ENCODE measurements around the gene TMC1. TPM values are rescaled to one million over a fixed set of nuclear protein-coding genes. Genes with fewer than 3 reads are reported as not detected.
"Not testable (repeated sequence)": the region's sequence is repeated elsewhere in the genome, so short reads cannot be mapped to it uniquely, and the experiment has no call there.

The TMC1 gene
- total RNA-seq, 2 donors from 2014 or later = 0.09 TPM; not detected in 1

DNA sequence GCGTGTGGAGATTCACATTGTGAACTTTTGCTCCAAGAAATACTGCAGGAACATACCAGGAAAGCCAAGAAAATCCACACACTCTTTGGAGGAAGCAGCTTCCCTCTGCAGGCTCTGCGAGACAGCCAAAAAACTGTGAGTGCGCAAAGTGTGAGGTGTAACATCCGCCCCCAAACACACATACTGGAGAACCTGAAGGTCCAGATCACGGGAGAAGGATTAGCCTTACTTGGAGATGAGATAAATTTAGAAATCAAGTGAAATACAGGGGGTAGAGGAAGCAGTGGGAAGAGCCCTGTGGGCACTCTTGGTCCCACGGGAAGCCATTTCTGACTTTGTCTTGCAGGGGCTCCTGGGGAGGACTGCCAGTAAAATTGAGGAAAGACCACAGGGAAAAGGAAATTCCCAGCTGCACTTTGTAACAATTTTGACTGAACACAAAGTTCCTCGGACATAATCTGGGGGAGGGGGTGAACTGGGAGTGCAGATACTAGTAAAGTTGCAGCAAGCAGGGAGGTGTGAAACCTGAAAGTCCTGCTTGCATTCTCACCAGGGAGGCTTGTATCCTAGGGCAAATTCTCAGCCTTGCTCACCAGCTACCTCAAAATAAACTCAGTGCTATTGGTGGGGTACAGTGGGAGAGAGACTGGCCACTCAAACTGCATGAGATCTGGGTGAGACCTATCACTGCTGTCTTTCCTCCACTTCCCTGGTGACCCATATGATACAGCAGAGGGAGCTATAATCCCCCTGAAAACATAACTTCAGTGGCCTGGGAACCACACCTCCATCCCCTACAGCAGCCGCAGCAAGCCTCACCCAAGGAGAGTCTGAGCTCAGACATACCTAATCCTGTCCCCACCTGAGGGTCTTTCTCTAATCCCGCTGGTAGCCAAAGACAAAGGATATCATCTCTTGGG, 322.4 kb downstream of the TMC1 start:
- Histone ChIP-seq H3K27me3 (ENCODE audit: control insufficient read depth, insufficient read depth, low read length, poor library complexity, severe bottlenecking) (no peaks in the 10 kb centered on the region), H3K9me3 (ENCODE audit: control insufficient read depth, low read length) (peaks cover 18% of the 10 kb centered on the region), H3K9ac (ENCODE audit: extremely low read depth, low read length, poor library complexity, severe bottlenecking) (no peak overlapping the region), H3K36me3 (ENCODE audit: control insufficient read depth, insufficient read depth, low read length) (no peaks in the 10 kb centered on the region), H3K4me1 (ENCODE audit: control insufficient read depth, insufficient read depth, low read length) (peaks cover 5% of the 10 kb centered on the region), H3K4me3 (ENCODE audit: low read length) (no peak overlapping the region), H3K27ac (ENCODE audit: low read depth, low read length) (no peak overlapping the region)
- Mint-ChIP-seq H3K9me3 (peaks cover 33% of the 10 kb centered on the region), H3K36me3 (ENCODE audit: low read depth) (no peaks in the 10 kb centered on the region), H3K4me3 (no peak overlapping the region), H3K4me1 (peaks cover 19% of the 10 kb centered on the region), H3K27me3 (ENCODE audit: insufficient read depth) (no peaks in the 10 kb centered on the region), H3K27ac (peak overlapping the region; percentile 48)
- peak; percentile 70 for TF ChIP-seq CTCF (conservative IDR thresholded peaks at IDR 0.05)
- DNase-seq = peak; percentile 84
- 92 to 94% methylated on average over 7 to 9 of the region's 9 CpGs for WGBS, 2 experiments (ENCODE audit: insufficient coverage in 1 of 2, insufficient read length in 1 of 2)

GRCh38 chr9:72844440-72844768, 323.0 kb downstream of the TMC1 start:
- no peaks in the 10 kb centered on the region for H3K27me3 ChIP-seq (ENCODE audit: control insufficient read depth, insufficient read depth, low read length, poor library complexity, severe bottlenecking)
- H3K36me3 ChIP-seq (ENCODE audit: control insufficient read depth, insufficient read depth, low read length) = no peaks in the 10 kb centered on the region
- no peak overlapping the region for H3K4me3 ChIP-seq (ENCODE audit: low read length)
- H3K4me3 Mint-ChIP-seq = no peak overlapping the region
- peak overlapping the region; percentile 48 for H3K27ac Mint-ChIP-seq
- no peaks in the 10 kb centered on the region for H3K36me3 Mint-ChIP-seq (ENCODE audit: low read depth)
- H3K9me3 Mint-ChIP-seq = peaks cover 37% of the 10 kb centered on the region
- H3K27me3 Mint-ChIP-seq (ENCODE audit: insufficient read depth) = no peaks in the 10 kb centered on the region
- H3K9me3 ChIP-seq (ENCODE audit: control insufficient read depth, low read length) = peaks cover 18% of the 10 kb centered on the region
- DNase-seq = no peak
- no peak overlapping the region for H3K27ac ChIP-seq (ENCODE audit: low read depth, low read length)
- WGBS, 2 experiments (ENCODE audit: insufficient coverage in 1 of 2, insufficient read length in 1 of 2) = 90 to 100% methylated on average over 1 of the region's 1 CpG
- H3K4me1 ChIP-seq (ENCODE audit: control insufficient read depth, insufficient read depth, low read length) = no peaks in the 10 kb centered on the region
- no peak overlapping the region for H3K9ac ChIP-seq (ENCODE audit: extremely low read depth, low read length, poor library complexity, severe bottlenecking)
- peak; percentile 39 for TF ChIP-seq CTCF (conservative IDR thresholded peaks at IDR 0.05)
- peaks cover 15% of the 10 kb centered on the region for H3K4me1 Mint-ChIP-seq

DNA sequence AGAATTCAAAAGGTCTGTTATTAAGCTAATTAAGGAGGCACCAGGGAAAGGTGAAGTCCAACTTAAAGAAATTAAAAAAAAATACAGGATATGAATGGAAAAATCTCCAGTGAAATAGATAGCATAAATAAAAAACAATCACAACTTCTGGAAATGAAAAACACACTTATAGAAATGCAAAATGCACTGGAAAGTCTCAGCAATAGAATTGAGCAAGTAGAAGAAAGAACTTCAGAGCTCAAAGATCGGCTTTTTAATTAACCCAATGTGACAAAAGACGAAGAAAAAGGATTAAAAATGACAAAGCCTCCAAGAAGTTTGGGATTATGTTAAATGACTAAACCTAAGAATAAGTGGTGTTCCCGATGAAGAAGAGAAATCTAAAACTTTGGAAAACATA, 323.6 kb downstream of the TMC1 start:
- not testable (repeated sequence) for H3K27ac ChIP-seq (ENCODE audit: low read depth, low read length); H3K36me3 Mint-ChIP-seq (ENCODE audit: low read depth); H3K9ac ChIP-seq (ENCODE audit: extremely low read depth, low read length, poor library complexity, severe bottlenecking); H3K4me3 Mint-ChIP-seq; H3K27me3 ChIP-seq (ENCODE audit: control insufficient read depth, insufficient read depth, low read length, poor library complexity, severe bottlenecking); H3K4me1 ChIP-seq (ENCODE audit: control insufficient read depth, insufficient read depth, low read length); H3K27me3 Mint-ChIP-seq (ENCODE audit: insufficient read depth); DNase-seq; H3K4me3 ChIP-seq (ENCODE audit: low read length); H3K36me3 ChIP-seq (ENCODE audit: control insufficient read depth, insufficient read depth, low read length); H3K27ac Mint-ChIP-seq
- peaks cover 18% of the 10 kb centered on the region for H3K9me3 ChIP-seq (ENCODE audit: control insufficient read depth, low read length)
- Mint-ChIP-seq H3K9me3 (peaks cover 41% of the 10 kb centered on the region), H3K4me1 (peaks cover 15% of the 10 kb centered on the region)
- WGBS, 2 experiments (ENCODE audit: insufficient coverage in 1 of 2, insufficient read length in 1 of 2) = 98 to 100% methylated on average over 2 to 3 of the region's 3 CpGs

DNA sequence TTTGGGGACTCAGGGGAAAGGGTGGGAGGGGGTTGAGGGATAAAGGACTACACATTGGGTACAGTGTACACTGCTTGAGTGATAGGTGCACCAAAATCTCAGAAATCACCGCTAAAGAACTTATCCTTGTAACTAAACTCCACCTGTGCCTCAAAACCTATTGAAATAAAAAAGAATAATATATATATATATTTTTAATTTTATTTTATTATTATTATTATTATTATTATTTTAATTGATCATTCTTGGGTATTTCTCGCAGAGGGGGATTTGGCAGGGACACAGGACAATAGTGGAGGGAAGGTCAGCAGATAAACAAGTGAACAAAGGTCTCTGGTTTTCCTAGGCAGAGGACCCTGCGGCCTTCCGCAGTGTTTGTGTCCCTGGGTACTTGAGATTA, 328.8 kb downstream of the TMC1 start:
- no CpG with 5 or more reads among the region's 4 CpGs for WGBS, 2 experiments (ENCODE audit: insufficient coverage in 1 of 2, insufficient read length in 1 of 2)
- not testable (repeated sequence) for H3K4me3 Mint-ChIP-seq

More for the DNA sequence above, 328.8 kb downstream of the TMC1 start:
- H3K27me3 Mint-ChIP-seq (ENCODE audit: insufficient read depth); H3K27ac Mint-ChIP-seq; H3K4me1 Mint-ChIP-seq; H3K4me3 ChIP-seq (ENCODE audit: low read length); H3K9ac ChIP-seq (ENCODE audit: extremely low read depth, low read length, poor library complexity, severe bottlenecking); H3K9me3 ChIP-seq (ENCODE audit: control insufficient read depth, low read length); H3K27ac ChIP-seq (ENCODE audit: low read depth, low read length); H3K36me3 Mint-ChIP-seq (ENCODE audit: low read depth); DNase-seq; H3K27me3 ChIP-seq (ENCODE audit: control insufficient read depth, insufficient read depth, low read length, poor library complexity, severe bottlenecking); H3K36me3 ChIP-seq (ENCODE audit: control insufficient read depth, insufficient read depth, low read length); H3K4me1 ChIP-seq (ENCODE audit: control insufficient read depth, insufficient read depth, low read length): not testable (repeated sequence)
- H3K9me3 Mint-ChIP-seq = peaks cover 48% of the 10 kb centered on the region
